GM18861 (cell line): ENCODE data around the gene SLC31A1.
"Not testable (repeated sequence)": the region's sequence is repeated elsewhere in the genome, so short reads cannot be mapped to it uniquely, and the experiment has no call there.

Experiments used
- ATAC-seq: cut with Tn5 transposase; IDR thresholded peaks from one replicate; pipeline ENCODE4 v1.9.1; 2021; ENCODE audit not compliant: unreplicated experiment

Gene SLC31A1

DNA sequence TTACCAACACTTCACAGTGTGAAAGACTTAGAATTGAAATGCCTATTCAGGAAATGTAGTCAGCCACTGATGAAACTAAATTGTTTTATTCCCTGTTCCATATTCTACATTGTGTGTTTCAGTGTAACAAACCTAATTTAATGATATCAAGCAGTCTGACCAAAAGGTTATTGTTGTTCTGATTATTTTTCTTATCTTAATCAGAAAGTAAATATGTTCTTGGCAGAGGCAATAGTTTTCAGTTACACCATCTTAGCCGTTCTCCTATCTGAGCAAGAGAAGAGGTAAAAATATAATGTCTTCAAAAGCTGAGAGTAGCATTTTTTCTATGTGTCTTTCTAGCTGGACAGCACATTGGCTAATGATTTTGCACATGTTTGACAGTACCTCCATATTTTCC lies 36.9 kb downstream of the SLC31A1 start:
- no peak for ATAC-seq

DNA sequence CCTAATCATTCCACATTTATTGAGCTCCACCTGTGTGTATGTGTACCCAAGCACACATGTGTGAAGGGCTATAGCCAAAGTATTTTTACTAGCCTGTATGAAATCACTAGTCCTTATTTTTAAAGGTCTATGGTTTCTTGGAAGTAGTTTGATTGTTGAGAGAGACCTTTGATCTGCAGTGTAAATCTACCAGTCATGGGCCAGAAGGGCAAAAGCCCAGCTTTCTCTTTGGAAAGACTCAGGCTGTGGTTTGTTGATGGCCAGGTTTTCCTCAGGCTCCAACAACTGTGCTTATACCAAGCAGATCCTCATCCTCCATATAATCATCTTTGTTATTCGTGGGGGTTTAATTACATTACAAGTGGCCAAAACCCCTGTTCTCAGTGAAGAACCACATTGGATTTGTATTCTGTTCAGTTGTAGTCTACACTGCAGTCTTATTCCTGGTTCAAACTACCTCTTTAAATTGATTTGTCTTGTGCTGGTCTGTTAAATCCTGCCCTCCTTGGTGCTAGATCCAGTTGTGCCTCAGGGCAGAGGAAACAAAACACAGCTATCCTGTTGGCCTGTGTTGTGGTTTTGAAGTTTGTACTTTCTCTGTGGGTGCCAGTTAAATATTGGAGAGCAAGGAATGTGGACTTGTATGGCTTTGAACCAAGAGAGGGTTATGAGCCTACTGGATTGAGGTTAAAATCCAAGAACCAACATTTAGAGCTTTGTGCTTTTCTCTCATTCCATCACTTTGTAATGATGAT lies 40.8 kb downstream of the SLC31A1 start:
- no peak for ATAC-seq

DNA sequence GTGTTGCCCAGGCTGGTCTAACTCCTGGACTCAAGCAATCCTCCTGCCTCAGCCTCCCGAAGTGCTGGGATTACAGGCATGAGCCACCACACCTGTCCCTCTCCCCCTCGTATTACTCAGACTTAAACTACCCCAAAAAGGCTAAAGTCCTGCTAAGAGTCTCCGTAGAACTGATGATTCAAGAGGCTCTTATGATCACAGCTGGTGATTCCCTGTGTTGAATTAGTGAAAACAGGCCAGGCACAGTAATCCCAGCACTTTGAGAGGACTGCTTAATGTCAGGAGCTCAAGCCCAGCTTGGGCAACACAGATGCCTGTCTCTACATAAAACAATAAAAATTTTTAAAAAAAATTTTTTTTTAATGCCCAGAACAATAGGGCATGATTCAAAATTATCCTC lies 44.8 kb downstream of the SLC31A1 start:
- ATAC-seq, result no peak

DNA sequence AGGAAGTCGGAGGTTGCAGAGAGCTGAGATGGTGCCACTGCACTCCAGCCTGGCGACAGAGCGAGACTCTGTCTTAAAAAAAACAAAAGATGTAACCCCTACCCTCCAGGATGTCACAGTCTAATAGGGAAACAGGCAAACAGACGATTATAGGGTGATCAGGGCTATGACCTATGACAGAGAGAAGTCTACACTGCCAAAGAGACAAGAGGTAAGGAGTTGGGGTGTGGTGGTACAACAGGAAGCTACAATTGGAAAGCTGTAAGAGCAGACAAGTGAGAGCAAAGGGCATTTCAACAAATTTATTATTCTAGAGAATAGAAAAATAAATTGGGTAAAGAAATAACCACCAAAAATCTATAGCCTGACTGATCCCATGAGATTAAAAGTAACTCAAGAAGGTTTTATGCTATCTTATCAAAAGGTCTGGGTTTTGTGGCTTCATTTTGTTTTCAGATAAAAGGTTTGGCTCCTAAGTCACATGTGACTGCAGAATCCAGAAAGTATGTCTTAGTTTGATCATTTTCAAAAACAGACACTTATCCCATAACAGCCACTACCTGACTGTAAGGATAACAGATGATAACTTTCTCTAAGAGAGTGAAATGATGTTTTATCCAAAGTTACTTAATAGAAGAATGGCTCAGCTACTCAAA lies 46.7 kb downstream of the SLC31A1 start:
- ATAC-seq, result no peak

DNA sequence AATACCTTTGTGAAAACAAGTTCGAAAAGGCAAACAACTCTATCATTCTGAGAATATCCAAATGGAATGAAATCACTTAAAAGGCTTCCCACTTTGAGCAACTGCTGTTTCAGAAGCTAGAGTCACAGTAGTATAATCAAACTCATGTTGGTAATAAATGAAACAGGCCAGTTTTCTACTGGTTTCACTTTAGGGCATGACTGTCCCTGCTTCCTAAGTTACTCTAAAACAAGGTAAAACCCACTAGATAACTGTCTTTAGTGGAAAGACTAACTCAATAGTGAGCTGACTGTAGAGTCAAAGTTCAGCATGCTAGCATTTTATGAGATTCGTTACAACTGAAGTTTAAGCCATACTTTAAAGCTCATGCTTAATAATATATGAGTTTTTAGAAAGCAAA lies 48.0 kb downstream of the SLC31A1 start:
- ATAC-seq, result no peak

DNA sequence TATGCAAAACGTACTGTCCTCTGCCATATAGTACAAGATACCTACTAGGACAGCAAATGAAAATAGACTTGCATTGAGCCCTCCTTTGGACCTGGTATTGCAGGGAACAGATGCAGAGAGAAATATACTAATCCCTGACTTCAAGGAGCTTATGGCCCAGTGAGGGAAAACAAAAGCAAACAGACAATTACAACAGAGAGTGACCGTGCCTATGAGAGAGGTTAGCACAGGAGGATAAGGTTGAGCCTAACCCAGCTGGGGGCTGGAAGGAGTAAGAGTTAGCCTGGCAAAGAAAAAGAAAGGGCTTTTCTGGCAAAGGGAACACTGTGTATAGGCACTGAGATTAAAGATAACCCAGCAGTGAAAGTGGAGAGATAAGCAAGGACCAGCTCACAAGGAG lies 48.5 kb downstream of the SLC31A1 start:
- ATAC-seq, result no peak

DNA sequence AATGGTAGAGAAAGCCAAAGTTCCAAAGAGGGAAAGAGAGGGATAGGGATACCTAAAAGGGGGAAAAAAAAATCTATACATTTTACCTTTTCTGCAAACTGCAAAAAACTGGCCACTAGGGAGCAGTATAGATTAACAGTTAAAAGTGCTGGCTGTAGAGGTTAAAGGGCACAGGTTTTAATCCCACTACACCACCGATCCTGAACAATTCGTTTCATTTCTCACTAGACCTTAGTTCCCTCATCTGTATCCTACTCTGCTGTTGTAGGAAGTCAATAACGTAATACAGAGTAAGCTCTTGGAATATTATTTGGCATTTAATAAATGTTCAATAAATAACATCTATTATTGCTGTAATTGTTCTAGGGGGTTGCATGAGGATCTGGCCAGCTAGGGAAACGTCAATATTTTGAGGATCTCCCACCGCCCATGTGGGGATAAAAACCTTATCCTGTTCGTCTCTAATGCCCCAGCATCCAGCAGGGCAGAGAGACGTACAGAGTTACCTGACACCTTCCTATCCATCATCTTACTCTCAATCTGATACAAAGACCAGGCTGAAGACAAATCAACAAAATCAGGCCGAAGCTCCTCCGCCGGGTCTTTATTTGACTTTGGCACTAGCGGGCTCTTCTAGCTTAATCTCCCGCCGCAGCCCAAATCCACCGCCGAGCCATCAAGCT lies 53.3 kb downstream of the SLC31A1 start:
- peak; percentile 1 for ATAC-seq

DNA sequence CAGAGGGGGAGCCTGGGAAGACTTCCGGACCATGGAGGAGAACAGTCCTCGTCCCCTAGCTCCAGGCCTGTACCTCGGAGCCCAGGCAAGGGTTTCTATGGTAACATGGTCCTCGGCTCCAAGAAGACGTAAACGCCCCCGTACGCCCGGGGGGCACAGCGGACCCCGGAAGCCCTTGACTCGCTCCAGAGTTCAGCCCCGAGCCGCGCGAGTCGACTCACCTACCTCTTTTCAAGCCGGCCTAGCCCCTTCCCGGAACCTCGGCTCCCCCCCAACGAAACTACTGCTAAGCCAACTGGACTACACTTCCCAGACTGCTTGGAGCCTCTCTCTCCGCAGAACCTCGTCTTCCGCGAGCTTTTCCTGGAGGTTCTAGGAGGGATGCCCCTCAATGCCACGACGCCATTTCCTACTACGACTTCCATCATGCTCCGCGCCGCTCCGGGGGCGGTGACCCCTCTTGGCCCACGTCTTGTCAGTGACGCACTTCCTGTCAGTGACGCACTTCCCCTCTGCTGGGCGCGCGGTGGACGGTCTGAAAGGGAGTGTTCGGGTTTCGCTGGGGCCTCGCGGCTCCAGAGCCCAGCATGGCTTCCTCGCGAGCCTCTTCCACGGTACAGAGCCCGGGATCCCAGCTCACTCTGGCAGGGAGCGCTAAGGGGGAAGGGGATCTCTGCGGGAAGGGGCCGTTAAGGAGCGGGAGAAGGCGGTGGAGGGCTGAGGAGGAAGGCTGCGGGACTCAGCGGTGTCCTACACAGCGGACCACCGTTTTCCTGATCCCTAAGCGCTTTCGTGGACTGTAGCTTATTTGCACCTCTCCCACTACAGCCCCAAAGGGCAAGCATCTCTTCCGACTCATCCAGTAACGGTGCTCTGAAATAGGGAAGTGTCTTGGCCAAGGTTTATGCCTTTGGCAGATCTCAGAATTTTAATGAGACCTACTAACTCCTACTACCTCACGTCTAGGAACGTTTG lies 54.1 kb downstream of the SLC31A1 start, which contains the start of the genes CDC26 and PRPF4:
TSS of gene CDC26 (minus strand) at position 416 of the 975 bp plus-strand sequence. CDS start 3,065 bp downstream, outside the sequence.
TSS of gene PRPF4 (plus strand) at position 502 of the 975 bp plus-strand sequence. CDS start at position 588, 86 bp downstream.
- peak; percentile 94 for ATAC-seq

DNA sequence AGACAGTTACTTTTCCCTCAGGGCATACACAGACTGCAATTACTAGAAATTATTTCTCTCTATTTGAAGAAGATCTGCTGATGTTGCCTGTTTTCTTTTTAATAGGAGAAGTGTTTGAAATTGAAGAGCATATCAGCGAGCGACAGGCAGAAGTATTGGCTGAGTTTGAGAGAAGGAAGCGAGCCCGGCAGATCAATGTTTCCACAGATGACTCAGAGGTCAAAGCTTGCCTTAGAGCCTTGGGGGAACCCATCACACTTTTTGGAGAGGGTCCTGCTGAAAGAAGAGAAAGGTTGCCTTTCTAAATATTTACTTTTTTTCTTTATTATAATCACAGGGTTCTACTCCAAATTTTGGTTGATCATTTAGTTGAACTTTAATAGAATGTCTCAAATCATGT lies 57.5 kb downstream of the SLC31A1 start:
- no peak for ATAC-seq

DNA sequence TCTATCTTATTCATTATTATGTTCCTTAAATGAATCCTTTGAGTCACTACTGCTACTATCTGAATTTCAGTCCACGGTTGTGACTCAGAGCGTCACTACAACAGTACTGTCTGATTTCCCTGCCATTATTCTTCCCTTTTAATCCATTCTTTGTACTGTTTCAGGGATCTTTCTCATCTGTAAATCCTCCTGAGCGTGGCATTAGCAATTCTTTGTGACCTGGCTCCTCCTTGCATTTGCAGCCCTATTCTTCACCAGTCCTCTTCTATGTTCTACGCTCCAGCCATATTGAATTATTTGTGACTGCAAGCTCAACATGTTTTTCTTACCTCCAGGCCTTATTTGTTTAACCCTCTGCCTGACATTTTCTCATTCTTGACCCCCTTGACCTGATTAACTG lies 60.0 kb downstream of the SLC31A1 start:
- no peak for ATAC-seq

DNA sequence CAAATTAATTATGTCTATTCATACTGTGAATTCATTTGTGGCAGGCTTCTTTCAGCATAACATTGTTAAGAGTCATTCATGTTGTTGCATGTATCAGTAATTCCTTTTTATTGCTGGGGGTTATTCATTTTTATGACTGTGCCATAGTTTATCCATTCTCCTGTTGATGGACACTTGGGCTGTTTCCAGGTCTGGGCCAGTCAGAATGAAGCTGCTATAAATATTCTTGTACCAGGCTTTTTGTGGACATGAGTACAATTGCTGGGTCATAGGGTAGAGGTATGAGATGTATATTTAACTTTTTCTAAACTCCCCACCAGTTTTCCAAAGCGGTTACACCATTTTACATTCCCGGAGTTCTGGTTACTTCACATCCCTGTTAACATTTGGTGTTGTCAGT lies 67.7 kb downstream of the SLC31A1 start:
- no peak for ATAC-seq

DNA sequence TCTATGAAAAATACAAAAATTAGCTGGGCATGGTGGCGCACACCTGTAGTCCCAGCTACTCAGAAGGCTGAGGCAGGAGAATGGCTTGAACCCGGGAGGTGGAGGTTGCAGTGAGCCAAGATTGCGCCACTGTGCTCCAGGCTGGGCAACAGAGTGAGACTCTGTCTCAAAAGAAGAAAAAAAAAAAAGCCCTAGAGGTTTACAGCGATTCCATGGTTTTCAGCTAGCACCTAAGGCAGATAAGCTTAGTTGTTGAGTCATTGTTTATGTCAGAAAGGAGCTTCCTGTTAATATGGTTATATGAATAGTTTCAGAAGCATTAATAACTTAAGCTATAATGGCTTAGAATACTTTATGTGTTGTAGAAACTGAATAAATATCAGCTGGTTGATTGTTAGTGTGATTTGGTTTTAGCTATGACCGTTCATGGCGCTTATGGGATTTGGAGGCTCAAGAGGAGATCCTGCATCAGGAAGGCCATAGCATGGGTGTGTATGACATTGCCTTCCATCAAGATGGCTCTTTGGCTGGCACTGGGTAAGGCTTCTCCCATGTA lies 68.8 kb downstream of the SLC31A1 start:
- no peak for ATAC-seq

DNA sequence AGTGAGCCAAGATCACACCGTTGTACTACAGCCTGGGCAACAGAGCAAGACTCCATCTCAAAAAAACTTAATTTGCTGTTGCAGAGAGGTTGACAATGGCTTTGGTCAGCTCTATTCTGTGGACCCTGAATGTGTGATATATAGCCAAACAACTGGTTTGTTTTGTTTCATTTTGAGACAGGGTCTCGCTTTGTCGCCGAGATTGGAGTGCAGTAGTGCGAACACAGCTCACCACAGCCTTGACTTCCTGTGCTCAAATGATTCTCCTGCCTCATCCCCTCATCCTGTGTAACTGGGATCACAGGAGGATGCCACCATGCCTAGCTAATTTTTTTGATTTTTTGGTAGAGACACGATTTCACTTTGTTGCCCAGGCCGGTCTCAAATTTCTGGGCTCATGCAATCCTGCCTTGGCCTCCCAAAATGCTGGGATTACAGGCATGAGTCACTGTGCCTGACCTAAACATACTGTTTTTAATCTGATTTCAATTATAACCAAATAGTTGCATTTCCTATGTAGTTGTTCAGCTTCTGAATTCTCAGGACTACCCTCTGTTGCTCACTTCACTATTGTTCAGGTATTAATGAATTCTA lies 72.0 kb downstream of the SLC31A1 start:
- no peak for ATAC-seq

DNA sequence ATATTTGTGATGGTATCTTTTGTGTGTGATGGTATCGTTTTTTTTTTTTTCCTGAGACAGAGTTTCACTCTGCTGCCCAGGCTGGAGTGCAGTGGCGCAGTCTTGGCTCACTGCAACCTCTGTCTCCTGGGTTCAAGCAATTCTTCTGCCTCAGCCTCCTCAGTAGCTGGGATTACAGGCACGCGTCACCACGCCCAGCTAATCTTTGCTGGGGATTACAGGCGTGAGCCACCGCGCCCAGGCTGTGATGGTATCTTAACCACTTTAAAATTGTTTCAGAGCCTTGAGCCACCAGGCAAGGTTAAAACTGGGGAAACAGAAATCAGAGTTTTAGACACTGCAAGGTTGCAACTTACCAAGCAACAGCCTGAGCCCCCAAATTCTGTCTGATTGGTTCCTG lies 74.9 kb downstream of the SLC31A1 start:
- not testable (repeated sequence) for ATAC-seq

DNA sequence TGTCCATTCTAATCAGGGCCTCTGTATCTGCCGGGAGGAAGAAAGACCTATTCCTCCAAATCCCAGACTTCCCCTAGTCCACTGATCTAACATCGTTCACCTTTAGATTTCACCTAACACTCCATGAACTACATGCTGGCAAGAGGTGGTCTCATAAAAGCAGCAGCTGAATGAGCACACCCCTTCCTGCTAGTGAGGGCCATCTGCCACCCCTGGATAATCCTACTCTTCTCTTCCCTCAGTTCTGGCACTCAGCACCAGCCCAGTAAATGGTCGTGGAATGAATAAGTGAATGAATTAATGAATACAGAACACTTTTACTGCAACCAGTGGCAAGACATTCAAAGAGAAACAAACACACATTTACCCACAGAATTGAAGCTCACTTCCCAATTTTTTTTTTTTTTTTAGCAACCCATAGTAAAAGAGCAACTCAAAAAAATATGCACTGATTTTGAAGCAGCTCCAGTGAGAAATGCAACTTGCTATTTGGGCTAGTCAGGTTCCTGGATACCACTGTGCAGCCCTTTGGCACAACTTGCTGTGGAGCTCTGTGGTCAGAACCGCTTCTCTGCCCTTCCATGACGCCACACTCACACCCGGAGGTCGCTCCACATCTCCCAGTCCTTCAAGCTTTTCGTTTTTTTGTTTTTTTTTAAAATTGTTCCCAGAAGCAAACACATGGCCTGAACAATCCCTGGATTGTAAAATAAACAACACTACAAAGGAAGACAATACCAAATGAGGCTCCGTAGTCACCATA lies 75.6 kb downstream of the SLC31A1 start:
- ATAC-seq, result no peak

DNA sequence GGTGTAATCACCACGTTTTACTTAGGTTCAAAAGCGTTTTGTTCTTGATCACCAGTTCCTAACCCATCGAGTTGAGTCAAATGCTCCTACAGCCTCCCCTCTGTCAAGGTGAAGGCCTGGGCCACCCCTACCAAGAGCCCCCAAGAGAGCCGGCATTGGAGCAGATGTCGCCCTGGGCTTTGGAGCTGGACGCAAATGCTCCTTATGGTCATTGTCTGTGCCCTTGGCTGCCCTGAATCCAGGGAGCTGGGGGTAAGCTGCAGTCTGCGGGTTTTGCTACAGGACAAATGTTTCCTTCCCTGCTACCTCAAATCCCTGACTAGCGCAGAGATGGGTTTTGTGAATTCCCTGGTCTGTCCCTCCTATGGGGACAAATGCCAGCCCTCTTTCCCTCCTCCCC lies 77.0 kb downstream of the SLC31A1 start:
- no peak for ATAC-seq

DNA sequence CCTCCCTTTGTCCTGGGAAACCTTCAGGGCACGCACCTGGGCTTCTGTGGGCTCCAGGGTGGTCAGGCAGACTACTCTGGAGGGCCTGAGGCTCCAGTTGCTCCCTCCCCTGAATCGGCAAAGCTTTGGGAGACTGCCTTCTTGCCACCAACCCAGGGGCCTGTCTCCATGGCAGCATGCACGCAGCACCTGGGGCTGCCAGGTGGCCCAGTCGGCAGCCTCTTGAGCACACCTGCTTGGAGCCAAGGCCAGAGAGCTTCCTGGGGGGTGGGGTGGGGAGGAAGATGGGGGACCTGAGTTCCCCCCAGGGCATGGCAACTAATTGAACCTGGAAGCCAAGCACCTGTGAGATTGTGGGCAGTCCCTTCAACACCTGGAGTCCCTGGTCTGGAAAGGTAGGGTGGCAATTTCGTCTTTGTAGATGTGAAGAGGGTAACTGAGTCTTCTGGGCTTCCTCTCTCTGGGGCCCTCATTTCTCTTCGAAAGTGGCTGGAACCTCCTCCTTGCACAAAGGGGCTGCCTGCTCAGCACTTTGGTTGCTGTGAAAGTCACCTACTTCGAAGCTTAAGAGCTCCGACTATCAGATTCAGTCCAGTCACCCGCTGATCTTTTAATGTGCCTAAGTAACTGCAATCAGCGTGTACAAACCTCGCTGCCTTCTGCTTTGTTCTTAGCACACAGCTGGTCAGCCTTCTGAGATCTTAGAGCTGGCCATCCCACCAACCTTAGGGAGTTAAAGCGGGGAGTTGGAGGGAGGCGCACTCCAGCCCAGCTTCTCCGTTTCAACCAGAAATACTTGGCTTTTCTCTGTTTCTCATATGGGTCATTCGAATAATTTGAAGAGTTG lies 77.8 kb downstream of the SLC31A1 start:
- no peak for ATAC-seq

DNA sequence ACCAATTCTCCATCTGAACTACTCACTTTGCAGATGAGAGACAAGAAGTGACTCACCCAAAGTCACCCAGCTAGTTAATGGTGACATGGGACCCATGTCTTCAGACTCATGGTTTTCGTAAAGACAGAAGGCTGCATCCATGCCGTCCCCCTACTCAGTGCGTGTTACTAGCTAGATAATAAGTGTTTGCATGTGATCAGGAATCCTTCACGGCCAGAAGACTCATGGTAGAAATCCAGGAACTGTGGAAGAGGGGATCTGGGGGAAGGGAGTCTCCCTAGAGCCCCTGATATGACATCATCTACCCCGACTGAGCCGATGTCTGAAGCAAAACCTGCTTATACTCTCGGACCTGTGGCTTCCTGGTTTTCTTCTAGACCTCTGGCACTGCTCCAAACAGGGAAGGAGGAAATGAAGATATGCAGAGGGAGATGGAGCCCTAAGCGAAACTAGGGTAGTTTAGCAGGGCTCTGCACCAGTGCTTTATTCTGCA lies 78.5 kb downstream of the SLC31A1 start:
- no peak for ATAC-seq
